AG08395 (cell line): ENCODE results near the gene C11orf86.
"Not testable (repeated sequence)": the region's sequence is repeated elsewhere in the genome, so short reads cannot be mapped to it uniquely, and the experiment has no call there.

Source experiments
- DNase-seq: peaks from one replicate; pipeline ENCODE4 v3.0.0; 2012; ENCODE audit warnings: mixed read lengths, low spot score

C11orf86 gene, protein sequence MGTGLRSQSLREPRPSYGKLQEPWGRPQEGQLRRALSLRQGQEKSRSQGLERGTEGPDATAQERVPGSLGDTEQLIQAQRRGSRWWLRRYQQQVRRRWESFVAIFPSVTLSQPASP

DNA sequence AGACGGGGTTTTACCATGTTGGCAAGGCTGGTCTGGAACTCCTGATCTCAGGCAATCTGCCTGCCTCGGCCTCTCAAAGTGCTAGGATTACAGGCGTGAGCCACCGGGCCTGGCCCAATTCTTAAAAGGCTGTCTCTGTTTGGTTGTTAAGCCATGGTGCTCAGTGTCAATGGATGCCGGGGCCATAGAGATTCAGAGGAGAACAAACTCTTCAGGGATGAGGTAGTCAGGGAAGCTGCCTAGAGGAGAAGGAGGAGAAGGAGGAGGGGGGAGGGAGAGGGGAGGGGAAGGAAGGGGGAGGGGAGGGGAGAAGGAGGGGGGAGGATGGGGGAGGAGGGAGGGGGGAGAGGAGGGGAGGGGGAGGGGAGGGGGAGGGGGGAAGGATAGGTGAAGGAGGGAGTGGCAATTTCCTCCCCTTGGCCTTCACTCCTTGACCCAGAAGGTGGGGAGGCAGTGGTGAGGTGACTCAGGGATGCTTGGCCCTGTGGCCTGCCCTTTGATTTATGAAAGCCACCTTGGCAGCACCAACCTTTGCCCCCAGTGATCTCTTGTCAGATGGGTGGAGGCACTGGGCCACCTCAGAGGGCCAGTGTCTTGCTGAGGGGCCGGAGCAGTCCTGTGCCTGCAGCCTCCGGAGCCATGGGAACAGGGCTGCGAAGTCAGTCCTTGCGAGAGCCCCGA is at the start of gene C11orf86:
Gene C11orf86, plus strand, starts transcription at position 581 of the 681 bp plus-strand sequence. Its CDS starts 59 bp downstream, at position 640.
- DNase-seq: no peak

DNA sequence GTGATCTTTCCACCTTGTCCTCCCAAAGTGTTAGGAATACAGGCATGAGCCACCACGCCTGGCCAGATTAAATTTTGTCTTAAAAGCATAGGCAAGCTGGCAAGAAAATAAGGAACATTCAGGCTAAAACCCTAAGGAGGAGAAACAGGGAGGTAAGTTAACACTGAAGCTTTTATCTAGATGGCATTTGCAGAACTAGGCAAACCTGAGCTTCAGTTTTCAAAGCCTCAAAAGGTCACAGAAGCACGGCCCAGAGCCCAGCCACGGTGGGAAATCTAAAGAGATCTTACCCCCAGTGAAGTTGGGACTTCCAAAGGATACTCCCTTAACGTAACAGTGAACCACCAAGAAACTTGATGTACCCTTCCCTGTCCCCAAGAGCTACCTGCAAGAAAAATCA is 45.4 kb upstream of the C11orf86 start:
- DNase-seq: no peak

DNA sequence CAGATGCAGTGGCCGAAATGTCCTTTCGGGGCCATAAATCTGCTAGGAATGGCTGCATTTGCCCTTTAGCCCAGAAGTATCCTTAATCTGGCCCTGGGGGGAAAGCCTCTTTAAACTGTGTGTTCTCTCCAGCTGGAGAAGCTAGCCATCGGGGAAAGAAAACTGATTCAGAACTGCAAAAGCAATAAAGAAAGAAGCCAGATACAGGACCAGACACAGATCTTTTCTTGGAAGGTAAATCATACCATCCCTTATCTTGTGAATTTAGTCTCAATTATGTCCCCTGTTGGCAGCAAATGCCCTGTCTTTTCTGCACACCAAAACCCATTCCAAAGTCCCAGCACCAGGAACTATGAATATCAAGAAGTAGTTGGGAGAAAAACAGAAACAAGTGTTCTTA is 42.6 kb upstream of the C11orf86 start:
- DNase-seq: no peak

DNA sequence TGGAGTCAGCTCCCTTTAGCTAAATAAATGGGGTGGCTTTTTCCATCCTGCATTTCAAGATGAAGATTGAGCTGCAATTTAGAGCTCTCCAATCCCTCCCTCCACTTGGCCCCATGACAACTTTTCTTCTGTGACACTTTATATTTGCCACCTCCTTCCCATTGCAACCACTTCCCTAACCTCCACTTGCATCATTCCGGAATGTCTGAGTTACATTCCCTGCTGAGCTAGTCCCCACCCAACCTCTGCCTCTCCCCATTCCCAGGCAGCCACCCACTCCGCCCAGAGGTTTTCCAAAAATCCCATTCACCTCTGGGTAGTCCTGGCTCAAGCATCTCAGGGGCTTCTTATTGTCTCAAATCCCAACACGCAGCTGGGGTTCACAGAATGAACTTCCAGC is 41.6 kb upstream of the C11orf86 start:
- DNase-seq: peak; percentile 20

DNA sequence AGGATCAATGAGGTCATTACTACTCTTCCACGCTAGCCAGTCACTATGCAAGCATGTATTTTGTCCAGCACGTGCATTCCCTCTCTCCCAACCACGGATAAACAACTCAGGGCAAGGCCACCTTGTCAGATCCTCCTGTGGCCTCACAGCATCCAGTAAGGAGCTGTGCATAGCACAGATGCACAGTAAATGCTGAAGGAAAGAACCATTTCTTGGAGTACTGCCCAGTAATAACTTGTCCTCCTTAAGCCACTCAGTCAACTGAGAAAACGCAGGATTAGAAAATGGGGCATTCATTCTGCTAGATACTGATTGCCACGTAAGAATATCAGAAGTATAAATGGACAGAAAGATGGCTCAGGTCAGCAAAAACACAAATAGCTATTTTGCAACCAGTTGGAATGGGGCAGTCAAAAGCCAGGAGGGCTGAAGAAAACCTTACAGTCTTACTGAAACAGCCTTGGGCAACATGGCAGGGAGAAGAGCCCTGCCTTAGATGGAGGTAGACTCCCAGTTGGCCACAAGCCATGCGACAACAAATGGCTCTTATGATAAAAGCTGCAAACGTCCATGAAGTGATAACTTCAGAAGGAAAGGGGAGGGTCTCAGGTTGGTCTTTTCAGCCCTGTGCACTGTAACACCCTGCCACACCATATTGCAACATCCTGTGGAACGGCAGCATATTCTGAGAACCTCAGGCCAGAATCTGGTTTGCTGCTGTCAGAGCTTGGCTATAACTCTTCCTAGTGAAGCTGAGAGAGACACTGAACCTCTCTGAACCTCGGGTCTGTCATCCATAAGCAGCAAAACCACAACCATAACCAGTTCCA is 39.9 kb upstream of the C11orf86 start:
- peak; percentile 60 for DNase-seq

DNA sequence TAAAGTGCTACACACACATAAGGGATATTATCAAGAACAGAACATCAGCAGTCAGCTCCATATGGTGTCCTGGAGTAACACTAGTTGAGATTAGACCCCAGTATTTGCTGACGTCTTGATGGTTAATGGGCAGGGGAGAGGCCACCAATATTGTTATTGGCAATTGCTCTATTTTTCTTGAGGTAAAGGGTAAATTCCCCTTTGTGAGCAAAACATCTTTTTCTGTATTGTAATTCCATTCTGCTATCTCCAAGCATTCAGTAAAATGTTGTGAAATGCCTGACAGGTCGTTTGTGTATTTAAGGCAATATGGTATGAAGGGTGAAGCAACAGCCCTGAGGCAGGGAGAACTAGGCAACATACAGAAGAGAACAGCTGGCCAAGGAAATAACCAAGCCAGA is 38.8 kb upstream of the C11orf86 start:
- no peak for DNase-seq

DNA sequence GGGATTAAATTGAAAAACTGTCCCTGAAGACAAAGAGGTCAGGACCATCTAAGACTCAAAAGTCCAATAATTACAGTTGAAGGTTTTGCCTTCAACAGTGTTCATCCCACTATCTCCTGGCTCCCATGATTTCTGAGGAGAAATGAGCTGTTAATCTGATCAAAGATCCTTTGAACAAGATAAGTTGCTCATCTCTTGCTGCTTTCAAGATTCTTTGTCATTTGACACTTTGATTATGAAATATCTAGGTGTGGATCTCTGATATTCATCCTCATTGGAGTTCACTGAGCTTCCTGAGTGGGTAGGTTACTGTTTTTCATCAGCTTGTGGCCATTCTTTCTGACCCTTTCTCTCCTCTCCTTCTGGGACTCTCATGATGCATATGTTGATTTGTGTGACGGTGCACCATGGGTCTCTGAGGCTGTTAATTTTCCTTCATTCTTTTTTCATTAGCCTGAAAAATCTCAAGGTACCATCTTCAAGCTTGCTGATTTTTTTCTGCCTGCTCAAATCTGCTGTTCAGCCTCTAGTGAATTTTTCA is 37.8 kb upstream of the C11orf86 start:
- DNase-seq: no peak

DNA sequence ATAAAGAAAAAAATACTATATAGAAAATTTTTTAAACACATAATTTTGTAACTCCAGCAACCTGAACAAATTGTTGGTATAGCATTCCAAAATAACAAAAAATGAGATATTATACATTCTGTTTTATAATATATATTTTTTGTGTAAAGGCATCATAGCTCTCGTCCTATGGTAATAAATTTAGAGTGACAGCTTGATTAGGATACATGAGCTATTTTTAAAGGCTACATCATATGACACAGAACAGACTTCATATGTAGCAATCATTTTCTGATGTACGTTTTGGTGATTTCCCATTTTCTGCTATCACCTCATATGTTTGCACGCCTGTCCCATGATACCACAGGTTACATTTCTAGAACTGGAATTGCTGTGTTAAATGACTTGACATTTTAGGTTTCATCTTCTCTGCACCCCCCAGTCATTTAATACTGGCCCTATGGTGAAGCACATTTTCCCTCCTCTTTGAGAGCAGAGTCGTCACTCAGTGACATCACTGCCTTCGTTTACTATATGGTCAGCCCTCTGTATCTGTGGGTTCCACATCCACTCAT is 36.4 kb upstream of the C11orf86 start:
- no peak for DNase-seq

DNA sequence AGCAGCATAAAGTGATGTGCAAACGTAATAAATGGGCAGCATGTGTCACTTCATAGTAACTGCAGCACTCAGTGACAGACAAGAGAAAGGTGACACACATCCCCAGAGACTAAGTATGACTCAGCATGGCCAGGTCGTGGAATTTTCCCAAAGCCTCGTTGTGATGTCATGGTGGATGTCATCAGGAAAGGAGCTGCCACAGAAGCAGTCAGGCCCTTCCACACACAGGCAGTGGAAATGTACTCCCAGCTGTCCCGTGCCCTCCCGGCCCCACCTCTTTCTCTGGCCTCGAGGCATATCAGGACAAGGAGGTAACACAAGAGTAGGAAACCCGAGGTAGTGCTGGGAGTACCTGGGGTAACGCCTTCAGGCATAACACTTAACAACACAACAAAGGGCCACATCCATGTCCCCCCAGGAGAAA is 25.0 kb upstream of the C11orf86 start:
- peak; percentile 75 for DNase-seq

DNA sequence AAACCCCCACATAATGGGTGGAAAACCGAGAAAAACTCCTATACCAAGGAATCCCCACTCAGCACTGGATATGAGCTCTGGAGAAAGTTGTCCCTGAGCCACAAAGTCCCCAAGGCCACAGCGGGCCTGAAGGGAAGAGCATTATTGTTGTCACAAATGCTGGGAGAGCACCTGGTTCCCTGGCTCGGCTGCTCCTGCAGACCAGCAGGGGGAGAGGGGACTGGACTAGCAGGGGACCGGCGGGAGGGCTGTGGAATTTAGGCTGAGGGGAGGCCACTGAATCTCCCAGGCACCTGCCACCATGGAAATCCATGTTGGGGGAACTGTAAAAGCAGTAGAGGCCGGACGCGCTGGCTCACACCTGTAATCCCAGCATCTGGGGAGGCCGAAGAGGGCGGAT is 24.0 kb upstream of the C11orf86 start:
- DNase-seq: no peak

DNA sequence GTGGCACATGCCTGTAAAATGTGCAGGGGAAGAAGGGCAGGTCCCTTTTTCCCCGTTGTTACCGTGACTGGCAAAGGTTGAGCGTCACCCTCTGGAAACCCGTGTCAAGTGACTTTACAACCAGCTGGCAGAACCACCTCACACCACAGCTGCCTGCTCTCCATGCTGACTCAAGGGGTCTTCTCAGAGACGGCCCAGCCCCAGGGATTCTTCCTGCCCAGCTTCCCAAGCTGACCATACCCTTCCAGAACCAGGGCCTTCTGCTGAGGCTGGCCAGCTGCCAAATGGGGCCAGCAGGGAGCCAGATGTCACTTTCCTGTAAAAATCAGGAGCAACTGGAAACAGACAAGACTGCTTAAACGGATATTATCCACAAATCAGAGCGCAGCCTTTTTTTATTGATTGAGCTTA is 23.2 kb upstream of the C11orf86 start:
- no peak for DNase-seq

DNA sequence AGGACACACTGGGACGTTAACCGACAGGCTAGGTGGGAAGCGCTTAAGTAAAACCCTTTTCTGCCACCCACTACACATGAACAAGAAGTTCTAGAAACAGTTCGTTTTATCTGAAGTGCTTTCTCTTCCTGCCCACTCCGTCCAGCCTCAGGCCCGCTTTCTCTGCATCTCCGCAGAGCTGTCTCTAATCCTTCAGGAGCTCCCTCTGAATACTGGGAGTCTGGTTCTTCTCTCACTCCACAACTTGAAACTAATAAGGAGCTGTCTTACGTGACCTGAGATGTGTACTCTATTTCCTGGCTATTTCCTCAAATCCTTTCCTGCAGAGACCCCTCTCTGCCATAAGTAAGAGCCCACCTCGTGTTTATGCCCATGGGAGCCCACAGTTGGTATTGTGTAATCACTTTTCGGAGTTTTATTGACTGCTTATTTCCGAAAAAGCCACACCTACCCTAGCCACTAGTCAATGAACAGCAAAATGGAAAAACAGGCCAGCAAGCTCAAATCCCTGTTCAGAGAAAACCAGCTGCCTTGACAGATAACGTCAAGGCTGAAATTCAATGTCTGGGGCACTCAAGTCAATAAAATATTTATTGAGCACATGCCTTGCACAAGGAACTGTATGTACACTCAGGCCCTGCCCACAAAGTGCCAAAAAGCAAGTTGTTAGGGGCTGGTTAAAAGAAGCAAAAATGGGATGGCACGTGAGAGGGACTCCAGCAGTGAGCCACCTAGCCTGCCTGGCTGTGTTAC is 21.8 kb upstream of the C11orf86 start:
- no peak for DNase-seq

DNA sequence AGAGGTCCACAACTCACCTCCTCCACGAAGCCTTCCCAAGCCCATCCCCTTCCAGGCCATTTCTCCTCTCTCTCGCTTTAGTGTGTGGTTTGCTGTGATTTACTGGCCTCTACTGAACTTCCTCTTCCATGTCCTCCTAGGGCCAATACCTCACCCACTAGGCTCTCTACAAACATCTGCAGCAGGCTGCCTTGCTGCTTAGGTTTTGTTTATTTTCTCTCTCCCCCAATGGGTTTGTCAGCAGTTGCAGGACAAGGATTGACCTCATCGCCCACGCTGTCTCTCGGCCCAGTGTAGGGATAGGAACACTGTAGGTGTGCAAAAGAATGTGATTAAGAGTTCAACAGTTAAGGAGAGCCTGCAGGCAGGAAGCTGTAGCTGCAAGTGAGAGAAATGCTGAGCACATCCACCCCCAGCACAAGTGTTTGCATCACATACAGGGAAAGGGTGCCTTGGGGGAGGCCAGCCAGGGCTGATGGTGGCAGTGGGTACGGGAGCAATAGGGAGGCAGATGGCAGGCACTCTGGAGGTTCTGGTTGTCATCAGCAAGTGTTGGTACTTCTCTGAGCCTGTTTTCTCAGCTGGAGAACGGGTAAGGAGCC is 18.3 kb upstream of the C11orf86 start:
- no peak for DNase-seq

DNA sequence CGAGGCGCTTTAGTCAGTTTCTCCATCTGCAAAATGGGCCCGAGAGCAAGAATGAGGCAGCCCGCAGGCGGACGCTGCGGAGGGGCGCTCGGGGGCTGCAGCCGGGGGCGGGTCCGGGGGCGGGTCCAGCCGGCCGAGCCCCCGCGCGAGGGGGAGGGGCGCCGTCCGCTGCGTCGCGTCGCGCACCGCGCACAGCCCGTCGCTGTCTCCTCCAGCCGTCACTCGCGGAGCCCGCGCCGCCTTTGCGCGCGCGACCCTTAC is 17.2 kb upstream of the C11orf86 start:
- DNase-seq: no peak

DNA sequence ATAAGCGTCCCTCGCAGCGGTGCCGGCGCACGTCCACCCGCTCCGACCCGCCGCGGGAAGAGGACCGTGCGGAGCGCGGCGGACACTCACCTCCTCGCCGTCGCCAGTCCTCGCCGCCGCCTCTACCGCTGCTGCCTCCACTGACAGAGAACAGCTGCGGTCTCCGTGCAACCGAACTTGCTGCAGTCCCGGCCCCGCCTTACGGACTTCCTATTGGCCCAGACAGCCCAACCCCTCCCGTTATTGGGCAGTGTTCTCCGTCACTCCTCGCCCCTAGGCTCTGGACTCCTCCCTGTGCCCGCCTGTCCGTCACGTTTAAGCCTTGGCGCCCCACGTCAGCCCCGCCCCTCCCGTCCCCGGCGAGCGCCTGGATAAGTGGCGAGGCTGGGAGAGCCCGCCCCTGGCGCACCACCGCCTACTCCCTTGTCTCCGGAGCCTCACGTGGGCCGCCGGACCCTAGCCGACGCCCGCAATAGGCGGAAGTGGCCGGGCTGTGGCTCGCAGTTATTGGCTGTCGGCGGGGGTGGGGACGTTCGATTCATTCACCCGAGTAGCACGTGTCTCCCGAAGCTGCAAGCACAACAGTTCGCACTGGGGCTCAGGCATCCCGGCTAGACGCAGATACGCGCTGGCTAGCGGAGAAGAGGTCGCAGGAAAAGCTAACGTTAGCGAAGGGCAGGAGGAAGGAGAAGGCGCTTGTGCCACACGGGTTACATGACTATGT is 16.7 kb upstream of the C11orf86 start, which contains the start of gene PC:
Gene PC, minus strand, starts transcription at position 152 of the 724 bp plus-strand sequence. CDS start 86,224 bp downstream, outside the sequence.
- DNase-seq: peak; percentile 99

DNA sequence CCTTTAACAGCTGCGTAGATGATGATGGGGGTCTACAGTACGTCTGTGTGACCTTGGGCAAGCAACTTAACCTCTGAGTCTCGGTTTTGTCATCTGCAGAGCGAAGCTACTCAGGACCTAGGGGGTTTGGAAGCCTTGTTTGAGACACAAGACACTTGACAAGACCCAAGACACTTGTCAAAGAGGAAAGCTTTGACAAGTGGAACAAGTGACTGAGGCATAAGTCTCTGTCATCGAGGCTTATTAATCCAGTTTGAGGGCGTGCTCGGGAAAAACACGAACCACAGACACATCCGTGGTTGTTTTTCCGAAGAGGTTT is 16.2 kb upstream of the C11orf86 start:
- no peak for DNase-seq

DNA sequence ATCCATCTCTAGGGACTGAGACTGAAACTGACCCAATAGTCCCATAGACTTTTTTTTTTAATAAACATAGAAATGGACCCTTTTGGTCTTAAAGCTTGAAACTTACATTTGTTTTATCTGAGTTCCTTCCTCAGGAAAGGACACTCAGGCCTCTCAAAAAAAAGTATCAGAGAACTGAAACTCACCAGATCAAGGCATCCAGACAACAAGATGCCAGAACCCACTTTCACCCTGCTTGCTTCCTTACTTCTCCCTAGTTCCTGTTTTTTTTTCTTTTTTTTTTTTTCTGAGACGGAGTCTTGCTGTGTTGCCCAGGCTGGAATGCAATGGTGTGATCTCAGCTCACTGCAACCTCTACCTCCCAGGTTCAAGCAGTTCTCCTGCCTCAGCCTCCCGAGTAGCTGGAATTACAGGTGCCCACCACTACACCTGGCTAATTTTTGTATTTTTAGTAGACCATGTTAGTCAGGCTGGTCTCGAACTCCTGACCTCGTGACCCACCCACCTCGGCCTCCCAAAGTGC is 13.4 kb upstream of the C11orf86 start:
- not testable (repeated sequence) for DNase-seq

DNA sequence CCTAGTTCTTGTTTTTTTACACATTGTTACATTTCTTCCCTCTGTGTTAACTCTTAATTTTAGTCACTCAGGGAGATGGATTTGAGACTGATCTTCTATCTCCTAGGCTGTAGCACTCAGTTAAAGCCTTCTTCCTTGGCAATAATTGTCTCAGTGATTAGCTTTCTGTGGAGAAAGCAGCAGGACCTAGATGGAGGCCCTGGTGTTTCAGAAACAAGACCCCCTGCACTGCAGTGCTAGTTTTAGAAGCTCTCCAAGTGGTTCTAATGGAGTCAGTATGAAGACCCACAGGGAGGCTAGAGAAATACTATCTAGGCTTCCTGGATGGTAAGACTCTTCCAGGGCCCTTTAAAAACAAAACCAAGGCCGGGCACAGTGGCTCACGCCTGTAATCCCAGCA is 12.9 kb upstream of the C11orf86 start:
- DNase-seq: no peak

DNA sequence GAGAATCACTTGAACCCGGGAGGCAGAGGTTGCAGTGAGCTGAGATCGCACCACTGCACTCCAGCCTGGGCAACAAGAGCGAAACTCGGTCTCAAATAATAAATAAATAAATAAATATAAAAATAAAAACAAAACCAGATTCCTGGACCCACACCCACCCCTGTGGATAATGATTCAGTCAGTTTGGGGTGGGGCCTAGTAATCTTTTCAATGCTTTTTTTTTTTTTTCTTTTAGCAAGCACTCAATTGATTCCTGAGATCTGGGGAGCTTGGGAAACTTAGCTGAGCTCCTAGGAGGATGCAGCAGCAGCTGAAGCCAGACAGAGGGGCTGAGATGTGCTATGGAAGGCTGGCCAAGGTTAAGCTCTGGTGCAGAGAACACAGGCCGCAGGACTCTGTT is 12.3 kb upstream of the C11orf86 start:
- DNase-seq: no peak

DNA sequence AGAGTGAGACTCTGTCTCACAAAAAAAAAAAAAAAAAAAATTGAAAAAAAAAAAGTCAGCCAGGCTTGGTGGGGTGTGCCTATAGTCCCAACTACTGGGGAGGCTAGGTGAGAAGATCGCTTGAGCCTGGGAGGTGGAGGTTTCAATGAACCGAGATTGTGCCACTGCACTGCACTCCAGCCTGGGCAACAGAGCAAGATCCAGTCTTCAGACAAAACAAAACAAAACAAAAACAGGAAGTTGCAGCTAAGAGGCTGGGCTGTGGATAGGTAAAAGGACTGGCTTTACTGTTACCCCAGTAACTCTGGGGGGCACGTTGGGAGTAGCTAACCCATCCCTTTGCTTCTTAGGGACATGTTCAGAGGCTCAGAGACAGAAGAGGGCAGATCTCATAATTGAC is 10.6 kb upstream of the C11orf86 start:
- no peak for DNase-seq

DNA sequence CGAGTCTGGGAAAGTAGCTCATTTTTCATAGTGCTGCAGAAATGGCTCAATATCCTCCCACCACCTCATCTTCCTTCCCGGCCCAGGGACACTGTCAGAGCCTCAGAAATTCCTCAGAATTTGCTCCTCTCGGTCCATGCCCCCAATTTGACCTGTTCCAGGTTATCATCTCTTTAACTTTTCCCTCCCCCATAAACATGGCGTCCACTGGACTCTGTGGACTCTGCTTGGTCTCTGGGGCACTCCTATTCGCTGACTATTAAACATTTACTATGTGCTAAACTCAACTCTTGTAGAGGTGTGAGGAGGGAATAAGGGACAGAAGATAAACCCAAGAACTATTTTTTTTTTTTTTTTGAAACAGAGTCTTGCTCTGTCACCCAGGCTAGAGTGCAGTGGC is 8.8 kb upstream of the C11orf86 start:
- DNase-seq: no peak
